K562 (cell line): Measurements from ENCODE around the gene PLS1. TPM values are rescaled to one million over a fixed set of nuclear protein-coding genes. Genes with fewer than 3 reads are reported as not detected.

Experiments
- ARID2 ChIP-seq: fragments of 450-650 bp; IDR thresholded peaks from 2 replicates; pipeline ENCODE4 v1.6.1; 2017; ENCODE audit warnings: antibody characterized with exemption, mild to moderate bottlenecking
- CC2D1A ChIP-seq: fragments of 450-650 bp; IDR thresholded peaks from 2 replicates; pipeline ENCODE4 v1.6.1; 2017; ENCODE audit warnings: mild to moderate bottlenecking
- FOXM1 ChIP-seq, 2 experiments: fragments of 450-650 bp in 1 of 2; sonication (generic) in 1 of 2; formaldehyde crosslinking in 1 of 2; IDR thresholded peaks; 2 replicates each; pipeline versions ENCODE4 v1.6.1 to v1.9.0; 2017 to 2022; ENCODE audit warnings: low read depth in 2 of 2, mild to moderate bottlenecking in 2 of 2, missing genetic modification reagents in 1 of 2, moderate library complexity in 1 of 2
- L3MBTL2 ChIP-seq: fragments of 450-650 bp; IDR thresholded peaks from 2 replicates; pipeline ENCODE4 v1.6.1; 2016; ENCODE audit warnings: mild to moderate bottlenecking, moderate library complexity
- MEF2D ChIP-seq: conservative IDR thresholded peaks from 2 replicates; pipeline ENCODE4 v1.6.1; 2016; ENCODE audit warnings: low read depth, missing genetic modification characterization, missing compliant biosample characterization
- RAD21 ChIP-seq, 2 experiments: fragments of 250-450 bp in 1 of 2; fragments of 450-650 bp in 1 of 2; sonication (Bioruptor Pico) in 1 of 2; formaldehyde crosslinking in 1 of 2; IDR thresholded peaks in 1 of 2; conservative IDR thresholded peaks in 1 of 2; 2 replicates each; pipeline versions ENCODE4 v1.4.0 to v1.8.0; 2020 to 2022; ENCODE audit warnings: mild to moderate bottlenecking in 2 of 2, moderate library complexity in 1 of 2
- SMARCE1 ChIP-seq: fragments of 450-650 bp; IDR thresholded peaks from 2 replicates; pipeline ENCODE4 v1.7.1; 2016; ENCODE audit warnings: mild to moderate bottlenecking
- SOX6 ChIP-seq: fragments of 450-650 bp; IDR thresholded peaks from 2 replicates; pipeline ENCODE4 v1.6.1; 2014; ENCODE audit warnings: mild to moderate bottlenecking
- U2AF1 ChIP-seq: fragments of 200-400 bp; formaldehyde crosslinking; optimal IDR thresholded peaks from 2 replicates; pipeline ENCODE3; 2017; ENCODE audit warnings: mild to moderate bottlenecking, low read depth, low read length, moderate library complexity
- polyA plus RNA-seq, 8 experiments: library from polyadenylated mRNA; depleted of rRNA in 4 of 8; stranded (reverse) in 5 of 8; unstranded in 3 of 8; fragments of >200 nt; fragmentation: Nextera tagmentation in 2 of 8; fragmentation: Illumina TruSeq in 1 of 8; extraction: Ambion mirVana in 2 of 8; extraction: Trizol in 1 of 8; gene quantifications; 2 replicates each; pipeline versions ENCODE4 v1.2.1 to v1.2.3, GENCODE V29; 2011 to 2014; ENCODE audit warnings: inconsistent platforms in 1 of 8, missing spikeins in 1 of 8
- total RNA-seq, 7 experiments: library from RNA; depleted of rRNA in 6 of 7; stranded (reverse); fragments of >200 nt in 6 of 7; fragmentation: Illumina TruSeq in 2 of 7; extraction: Trizol in 2 of 7; gene quantifications; 2 replicates each; pipeline versions ENCODE4 v1.2.1 to v1.2.3, GENCODE V29; 2011 to 2021; ENCODE audit warnings: low replicate concordance in 1 of 7
- TF ChIP-seq, protein P1 (sequence below), 2 experiments: fragments of 450-650 bp; formaldehyde crosslinking in 1 of 2; IDR thresholded peaks; 2 replicates each; pipeline versions ENCODE4 v1.4.0 to v1.6.1; 2014 to 2020; ENCODE audit warnings: mild to moderate bottlenecking in 2 of 2, borderline replicate concordance in 1 of 2, low read depth in 1 of 2
- TF ChIP-seq, protein P2 (sequence below): fragments of 200-400 bp; formaldehyde crosslinking; IDR thresholded peaks from 2 replicates; pipeline ENCODE4 v1.6.1; 2017; ENCODE audit warnings: mild to moderate bottlenecking, low read depth, low read length, moderate library complexity
- TF ChIP-seq, protein P3 (sequence below): sonication (generic); formaldehyde crosslinking; IDR thresholded peaks from 2 replicates; pipeline ENCODE4 v1.8.1; 2023; ENCODE audit warnings: mild to moderate bottlenecking, missing genetic modification reagents
- TF ChIP-seq, protein P4 (sequence below): fragments of 450-650 bp; formaldehyde crosslinking; IDR thresholded peaks from 2 replicates; pipeline ENCODE4 v1.4.0; 2020; ENCODE audit warnings: mild to moderate bottlenecking, moderate library complexity

Gene PLS1
- total and polyA plus RNA-seq, 9 of the 15 experiments (the other 6 are each of a cell fraction or from before 2014, with no cell fraction given), result 6.1 to 21.3 (median 13.0) TPM

DNA sequence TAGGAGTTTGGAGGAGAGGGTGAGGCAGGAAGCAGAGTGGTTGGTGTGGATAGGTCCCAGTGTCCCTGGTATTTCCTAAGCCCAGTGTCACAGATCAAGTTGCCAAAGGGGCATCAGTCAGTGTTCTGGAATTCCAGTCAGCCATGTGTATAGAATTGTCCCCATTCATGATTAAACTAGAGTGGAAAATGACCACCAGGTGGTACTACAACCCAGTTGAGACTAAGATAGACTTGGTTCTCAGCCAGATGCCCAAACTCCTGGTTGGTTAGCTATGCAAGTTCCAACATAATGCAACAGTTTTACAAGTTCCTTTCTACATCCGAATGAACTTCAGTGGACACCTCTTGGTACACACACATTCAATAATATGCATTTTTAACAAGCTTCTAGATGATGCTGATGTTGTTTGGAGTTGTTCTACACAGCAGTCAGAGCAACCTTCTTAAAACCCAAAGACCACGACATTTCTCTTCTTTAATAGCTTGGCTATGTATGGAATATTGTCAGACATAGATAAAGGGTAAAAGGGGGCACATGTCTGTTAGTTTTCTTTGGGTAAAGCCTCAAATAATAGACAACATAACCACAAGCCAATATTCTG, 9.3 kb upstream of the PLS1 start (continued):
- TF ChIP-seq, protein P1, sequence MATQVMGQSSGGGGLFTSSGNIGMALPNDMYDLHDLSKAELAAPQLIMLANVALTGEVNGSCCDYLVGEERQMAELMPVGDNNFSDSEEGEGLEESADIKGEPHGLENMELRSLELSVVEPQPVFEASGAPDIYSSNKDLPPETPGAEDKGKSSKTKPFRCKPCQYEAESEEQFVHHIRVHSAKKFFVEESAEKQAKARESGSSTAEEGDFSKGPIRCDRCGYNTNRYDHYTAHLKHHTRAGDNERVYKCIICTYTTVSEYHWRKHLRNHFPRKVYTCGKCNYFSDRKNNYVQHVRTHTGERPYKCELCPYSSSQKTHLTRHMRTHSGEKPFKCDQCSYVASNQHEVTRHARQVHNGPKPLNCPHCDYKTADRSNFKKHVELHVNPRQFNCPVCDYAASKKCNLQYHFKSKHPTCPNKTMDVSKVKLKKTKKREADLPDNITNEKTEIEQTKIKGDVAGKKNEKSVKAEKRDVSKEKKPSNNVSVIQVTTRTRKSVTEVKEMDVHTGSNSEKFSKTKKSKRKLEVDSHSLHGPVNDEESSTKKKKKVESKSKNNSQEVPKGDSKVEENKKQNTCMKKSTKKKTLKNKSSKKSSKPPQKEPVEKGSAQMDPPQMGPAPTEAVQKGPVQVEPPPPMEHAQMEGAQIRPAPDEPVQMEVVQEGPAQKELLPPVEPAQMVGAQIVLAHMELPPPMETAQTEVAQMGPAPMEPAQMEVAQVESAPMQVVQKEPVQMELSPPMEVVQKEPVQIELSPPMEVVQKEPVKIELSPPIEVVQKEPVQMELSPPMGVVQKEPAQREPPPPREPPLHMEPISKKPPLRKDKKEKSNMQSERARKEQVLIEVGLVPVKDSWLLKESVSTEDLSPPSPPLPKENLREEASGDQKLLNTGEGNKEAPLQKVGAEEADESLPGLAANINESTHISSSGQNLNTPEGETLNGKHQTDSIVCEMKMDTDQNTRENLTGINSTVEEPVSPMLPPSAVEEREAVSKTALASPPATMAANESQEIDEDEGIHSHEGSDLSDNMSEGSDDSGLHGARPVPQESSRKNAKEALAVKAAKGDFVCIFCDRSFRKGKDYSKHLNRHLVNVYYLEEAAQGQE (IDR thresholded peaks at IDR 0.05; ENCODE audit: borderline replicate concordance), result peak; percentile 88
- TF ChIP-seq, protein P1 (CRISPR knock-in tag; IDR thresholded peaks at IDR 0.05; ENCODE audit: low read depth), result no peak
- TF ChIP-seq, protein P2, sequence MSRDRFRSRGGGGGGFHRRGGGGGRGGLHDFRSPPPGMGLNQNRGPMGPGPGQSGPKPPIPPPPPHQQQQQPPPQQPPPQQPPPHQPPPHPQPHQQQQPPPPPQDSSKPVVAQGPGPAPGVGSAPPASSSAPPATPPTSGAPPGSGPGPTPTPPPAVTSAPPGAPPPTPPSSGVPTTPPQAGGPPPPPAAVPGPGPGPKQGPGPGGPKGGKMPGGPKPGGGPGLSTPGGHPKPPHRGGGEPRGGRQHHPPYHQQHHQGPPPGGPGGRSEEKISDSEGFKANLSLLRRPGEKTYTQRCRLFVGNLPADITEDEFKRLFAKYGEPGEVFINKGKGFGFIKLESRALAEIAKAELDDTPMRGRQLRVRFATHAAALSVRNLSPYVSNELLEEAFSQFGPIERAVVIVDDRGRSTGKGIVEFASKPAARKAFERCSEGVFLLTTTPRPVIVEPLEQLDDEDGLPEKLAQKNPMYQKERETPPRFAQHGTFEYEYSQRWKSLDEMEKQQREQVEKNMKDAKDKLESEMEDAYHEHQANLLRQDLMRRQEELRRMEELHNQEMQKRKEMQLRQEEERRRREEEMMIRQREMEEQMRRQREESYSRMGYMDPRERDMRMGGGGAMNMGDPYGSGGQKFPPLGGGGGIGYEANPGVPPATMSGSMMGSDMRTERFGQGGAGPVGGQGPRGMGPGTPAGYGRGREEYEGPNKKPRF, result no peak
- TF ChIP-seq MEF2D (tag) (no peak), RAD21 (CRISPR knock-in tag; conservative IDR thresholded peaks at IDR 0.05 in 1 of 2, IDR thresholded peaks at IDR 0.05 in 1 of 2) (peak; percentile 90 to 93), U2AF1 (no peak), SOX6 (no peak), FOXM1 (IDR thresholded peaks at IDR 0.05; ENCODE audit: low read depth) (no peak), FOXM1 (CRISPR knock-in tag; IDR thresholded peaks at IDR 0.05; ENCODE audit: low read depth) (no peak), L3MBTL2 (no peak), CC2D1A (peak; percentile 59; the same call in 1 of the 2 replicates), SMARCE1 (no peak), ARID2 (peak; percentile 67)
- TF ChIP-seq, protein P3, sequence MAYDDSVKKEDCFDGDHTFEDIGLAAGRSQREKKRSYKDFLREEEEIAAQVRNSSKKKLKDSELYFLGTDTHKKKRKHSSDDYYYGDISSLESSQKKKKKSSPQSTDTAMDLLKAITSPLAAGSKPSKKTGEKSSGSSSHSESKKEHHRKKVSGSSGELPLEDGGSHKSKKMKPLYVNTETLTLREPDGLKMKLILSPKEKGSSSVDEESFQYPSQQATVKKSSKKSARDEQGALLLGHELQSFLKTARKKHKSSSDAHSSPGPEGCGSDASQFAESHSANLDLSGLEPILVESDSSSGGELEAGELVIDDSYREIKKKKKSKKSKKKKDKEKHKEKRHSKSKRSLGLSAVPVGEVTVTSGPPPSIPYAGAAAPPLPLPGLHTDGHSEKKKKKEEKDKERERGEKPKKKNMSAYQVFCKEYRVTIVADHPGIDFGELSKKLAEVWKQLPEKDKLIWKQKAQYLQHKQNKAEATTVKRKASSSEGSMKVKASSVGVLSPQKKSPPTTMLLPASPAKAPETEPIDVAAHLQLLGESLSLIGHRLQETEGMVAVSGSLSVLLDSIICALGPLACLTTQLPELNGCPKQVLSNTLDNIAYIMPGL (CRISPR knock-in tag), result no peak
- TF ChIP-seq, protein P4, sequence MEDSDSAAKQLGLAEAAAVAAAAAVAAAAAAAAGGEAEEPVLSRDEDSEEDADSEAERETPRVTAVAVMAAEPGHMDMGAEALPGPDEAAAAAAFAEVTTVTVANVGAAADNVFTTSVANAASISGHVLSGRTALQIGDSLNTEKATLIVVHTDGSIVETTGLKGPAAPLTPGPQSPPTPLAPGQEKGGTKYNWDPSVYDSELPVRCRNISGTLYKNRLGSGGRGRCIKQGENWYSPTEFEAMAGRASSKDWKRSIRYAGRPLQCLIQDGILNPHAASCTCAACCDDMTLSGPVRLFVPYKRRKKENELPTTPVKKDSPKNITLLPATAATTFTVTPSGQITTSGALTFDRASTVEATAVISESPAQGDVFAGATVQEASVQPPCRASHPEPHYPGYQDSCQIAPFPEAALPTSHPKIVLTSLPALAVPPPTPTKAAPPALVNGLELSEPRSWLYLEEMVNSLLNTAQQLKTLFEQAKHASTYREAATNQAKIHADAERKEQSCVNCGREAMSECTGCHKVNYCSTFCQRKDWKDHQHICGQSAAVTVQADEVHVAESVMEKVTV (CRISPR knock-in tag), result peak; percentile 78
